HepG2 (cell line): ENCODE data around the gene PRSS8. TPM values are rescaled to one million over a fixed set of nuclear protein-coding genes. Genes with fewer than 3 reads are reported as not detected.

ENCODE experiments used
- ARNTL ChIP-seq: sonication (generic); formaldehyde crosslinking; IDR thresholded peaks from 2 replicates; pipeline ENCODE4 v1.4.0; 2020; ENCODE audit warnings: mild to moderate bottlenecking, missing genetic modification reagents
- ATF4 ChIP-seq, 2 experiments: fragments of 450-650 bp in 1 of 2; sonication (generic) in 1 of 2; formaldehyde crosslinking; IDR thresholded peaks; 2 replicates each; pipeline versions ENCODE4 v1.5.0 to v1.8.0; 2020 to 2022; ENCODE audit warnings: mild to moderate bottlenecking in 1 of 2, missing genetic modification reagents in 1 of 2
- ETV5 ChIP-seq: IDR thresholded peaks from 2 replicates; pipeline ENCODE4 v1.6.1; 2018; ENCODE audit warnings: missing biosample characterization, missing genetic modification reagents, inconsistent platforms, borderline replicate concordance
- FOXA1 ChIP-seq, 2 experiments: fragments of 450-650 bp in 1 of 2; sonication (generic) in 1 of 2; formaldehyde crosslinking in 1 of 2; IDR thresholded peaks; 2 replicates each; pipeline versions ENCODE4 v1.4.0 to v1.6.1; 2016 to 2020; ENCODE audit warnings: missing genetic modification reagents in 1 of 2
- HOMEZ ChIP-seq: IDR thresholded peaks from 2 replicates; pipeline ENCODE4 v1.6.1; 2016; ENCODE audit warnings: low read depth
- KLF13 ChIP-seq: sonication (generic); formaldehyde crosslinking; IDR thresholded peaks from 2 replicates; pipeline ENCODE4 v1.4.0; 2020; ENCODE audit warnings: mild to moderate bottlenecking, missing genetic modification reagents
- PAXIP1 ChIP-seq: sonication (generic); formaldehyde crosslinking; conservative IDR thresholded peaks from 2 replicates; pipeline ENCODE4 v1.4.0; 2020; ENCODE audit warnings: mild to moderate bottlenecking, missing genetic modification reagents, moderate library complexity
- PRDM10 ChIP-seq: sonication (generic); formaldehyde crosslinking; IDR thresholded peaks from 2 replicates; pipeline ENCODE4 v1.4.0; 2020; ENCODE audit warnings: low read depth, missing genetic modification reagents
- PREB ChIP-seq: sonication (generic); formaldehyde crosslinking; IDR thresholded peaks from 2 replicates; pipeline ENCODE4 v1.4.0; 2020; ENCODE audit warnings: missing genetic modification reagents
- ZMYM4 ChIP-seq: sonication (generic); formaldehyde crosslinking; IDR thresholded peaks from 2 replicates; pipeline ENCODE4 v1.8.1; 2023; ENCODE audit warnings: mild to moderate bottlenecking, missing genetic modification reagents
- ZNF264 ChIP-seq: sonication (generic); formaldehyde crosslinking; IDR thresholded peaks from 2 replicates; pipeline ENCODE4 v1.4.0; 2020; ENCODE audit warnings: missing genetic modification reagents
- ZNF33A ChIP-seq: sonication (generic); formaldehyde crosslinking; IDR thresholded peaks from 2 replicates; pipeline ENCODE4 v1.5.1; 2020; ENCODE audit warnings: missing genetic modification reagents, mild to moderate bottlenecking, moderate library complexity, borderline replicate concordance
- ZNF367 ChIP-seq: sonication (generic); formaldehyde crosslinking; IDR thresholded peaks from 2 replicates; pipeline ENCODE4 v1.4.0; 2020; ENCODE audit warnings: missing genetic modification reagents, borderline replicate concordance
- ZNF639 ChIP-seq: conservative IDR thresholded peaks from 2 replicates; pipeline ENCODE4 v1.6.1; 2018; ENCODE audit warnings: missing genetic modification reagents
- ZNF761 ChIP-seq: sonication (generic); formaldehyde crosslinking; conservative IDR thresholded peaks from 2 replicates; pipeline ENCODE4 v1.4.0; 2020; ENCODE audit warnings: mild to moderate bottlenecking, missing genetic modification reagents
- polyA plus RNA-seq, 8 experiments: library from polyadenylated mRNA; depleted of rRNA in 3 of 8; stranded (reverse) in 7 of 8; unstranded in 1 of 8; fragments of >200 nt; fragmentation: Illumina TruSeq in 4 of 8; extraction: Trizol in 4 of 8; gene quantifications; 2 replicates each; pipeline versions ENCODE4 v1.2.1 to v1.2.3, GENCODE V29; 2011 to 2016; ENCODE audit warnings: low read depth in 4 of 8, missing spikeins in 1 of 8, mixed read lengths in 1 of 8; ENCODE audit not compliant: insufficient read depth in 1 of 8
- total RNA-seq, 5 experiments: library from RNA; depleted of rRNA; stranded (reverse); fragments of >200 nt; fragmentation: Illumina TruSeq; extraction: Trizol; gene quantifications; 2 replicates each; pipeline ENCODE4 v1.2.3, GENCODE V29; 2016; ENCODE audit warnings: low read depth in 1 of 5

PRSS8 gene
- total and polyA plus RNA-seq, 2 of the 13 experiments (the other 11 are each of a cell fraction or from before 2014, with no cell fraction given): 2.6 to 7.2 TPM

GRCh38 chr16:31094424-31095120 lies 41.0 kb downstream of the PRSS8 start, which contains the start of gene VKORC1 (continued):
- TF ChIP-seq ZNF367 (CRISPR knock-in tag): peak; percentile 4; the same call in 1 of the 2 replicates
- TF ChIP-seq KLF13 (CRISPR knock-in tag): no peak
- peak; percentile 81; the same call in 1 of the 2 replicates for TF ChIP-seq ZNF761 (CRISPR knock-in tag)
- TF ChIP-seq ZNF639 (CRISPR knock-in tag): peak; percentile 59; the same call in 1 of the 2 replicates
- peak; percentile 46; the same call in 1 of the 2 replicates for TF ChIP-seq HOMEZ (CRISPR knock-in tag)
- TF ChIP-seq ZNF33A (CRISPR knock-in tag): no peak
- peak in 1 of 2 experiments; percentile 67; a peak in 2 of 4 replicates for TF ChIP-seq ATF4 (CRISPR knock-in tag; IDR thresholded peaks at IDR 0.05)
- peak; percentile 59; the same call in 1 of the 2 replicates for TF ChIP-seq ZMYM4
- TF ChIP-seq ZNF264 (CRISPR knock-in tag): peak; percentile 74; the same call in 1 of the 2 replicates
- no peak for TF ChIP-seq FOXA1 (IDR thresholded peaks at IDR 0.05)
- TF ChIP-seq FOXA1 (CRISPR knock-in tag; IDR thresholded peaks at IDR 0.05): peak; percentile 47
- TF ChIP-seq ETV5 (CRISPR knock-in tag): no peak; the same call in 1 of the 2 replicates
- peak; percentile 87 for TF ChIP-seq PRDM10 (CRISPR knock-in tag)
- TF ChIP-seq PAXIP1 (CRISPR knock-in tag): peak; percentile 61
- peak; percentile 70; the same call in 1 of the 2 replicates for TF ChIP-seq ARNTL
- no peak for TF ChIP-seq PREB (CRISPR knock-in tag)
